Melanocyte of skin (primary cell): ENCODE results near the gene MLF1. TPM values are rescaled to one million over a fixed set of nuclear protein-coding genes. Genes with fewer than 3 reads are reported as not detected.

Experiments used
- small RNA-seq, 2 donors: library from RNA; depleted of rRNA; stranded (forward); fragments of <200 nt; gene quantifications; one replicate each; pipeline ENCODE3, GENCODE V24; 2012
- total RNA-seq, 2 donors: library from RNA; depleted of rRNA; stranded (reverse); fragments of >200 nt; gene quantifications; 2 replicates each; pipeline ENCODE4 v1.2.3, GENCODE V29; 2012

The MLF1 gene
- 1 to 10 TPM; 4.0 to 5.5 TPM for total RNA-seq

GRCh38 chr3:158570999-158571702 lies at the start of gene MLF1:
MLF1 (plus strand) TSS chr3:158571194; CDS start chr3:158571301, 107 bp downstream.

GRCh38 chr3:158644345-158644908 lies 73.4 kb downstream of the MLF1 start, which contains the start of gene GFM1:
GFM1 (plus strand) TSS chr3:158644527; CDS start chr3:158644635, 108 bp downstream.

Small RNA genes lying within 50 kb of the gene (small RNA-seq; reads per million reads assigned to genes)
- 0 reads per million in 2 donors for gene AC025033.1

Other genes starting within 250 kb of the MLF1 start
- gene GFM1, start 73.3 kb downstream of the MLF1 start, total RNA-seq, result 10 to 100 TPM; 55.1 to 67.3 TPM
- gene LXN, start 101.5 kb downstream of the MLF1 start, total RNA-seq, result 10 to 100 TPM; 26.5 to 36.3 TPM
- gene RARRES1, start 161.3 kb downstream of the MLF1 start, total RNA-seq, result under 1 TPM; 0.69 to 1.00 TPM
- gene MFSD1, start 230.9 kb downstream of the MLF1 start, total RNA-seq, result 10 to 100 TPM; 84.7 to 88.2 TPM